ENCODE measurements around the gene DIO3.

Gene DIO3

GRCh38 chr14:101582294-101582693 lies 21.0 kb downstream of the DIO3 start:
- DNase-seq (ENCODE audit: low read depth in 2 of 2) = no peak

GRCh38 chr14:101583006-101583714 lies 21.9 kb downstream of the DIO3 start:
- no peak for DNase-seq (ENCODE audit: low read depth in 2 of 2)

GRCh38 chr14:101583715-101584054 lies 22.4 kb downstream of the DIO3 start:
- DNase-seq (ENCODE audit: low read depth in 2 of 2) = no peak

GRCh38 chr14:101584055-101584859 lies 23.0 kb downstream of the DIO3 start:
- no peak for DNase-seq (ENCODE audit: low read depth in 2 of 2)

GRCh38 chr14:101585211-101585610 lies 23.9 kb downstream of the DIO3 start:
- no peak for DNase-seq (ENCODE audit: low read depth in 2 of 2)

- no peak for DNase-seq (ENCODE audit: low read depth in 2 of 2)
Observed at GRCh38 chr14:101586531-101587430, 25.5 kb downstream of the DIO3 start.

GRCh38 chr14:101587441-101587911 lies 26.2 kb downstream of the DIO3 start:
- no peak for DNase-seq (ENCODE audit: low read depth in 2 of 2)

GRCh38 chr14:101588286-101588975 lies 27.1 kb downstream of the DIO3 start:
- no peak for DNase-seq (ENCODE audit: low read depth in 2 of 2)

GRCh38 chr14:101588990-101589389 lies 27.7 kb downstream of the DIO3 start:
- no peak for DNase-seq (ENCODE audit: low read depth in 2 of 2)

- no peak for DNase-seq (ENCODE audit: low read depth in 2 of 2)
Observed at GRCh38 chr14:101589486-101590015, 28.3 kb downstream of the DIO3 start.

- no peak for DNase-seq (ENCODE audit: low read depth in 2 of 2)
Observed at GRCh38 chr14:101590062-101590461, 28.8 kb downstream of the DIO3 start.

- DNase-seq (ENCODE audit: low read depth in 2 of 2) = no peak
Observed at GRCh38 chr14:101590616-101591015, 29.3 kb downstream of the DIO3 start.

- DNase-seq (ENCODE audit: low read depth in 2 of 2) = no peak
Observed at GRCh38 chr14:101591121-101591520, 29.8 kb downstream of the DIO3 start.

GRCh38 chr14:101591582-101591981 lies 30.3 kb downstream of the DIO3 start:
- DNase-seq (ENCODE audit: low read depth in 2 of 2) = no peak

GRCh38 chr14:101593411-101594238 lies 32.3 kb downstream of the DIO3 start:
- DNase-seq (ENCODE audit: low read depth in 2 of 2) = no peak

GRCh38 chr14:101594511-101595148 lies 33.3 kb downstream of the DIO3 start:
- no peak for DNase-seq (ENCODE audit: low read depth in 2 of 2)

GRCh38 chr14:101595349-101595748 lies 34.1 kb downstream of the DIO3 start:
- no peak for DNase-seq (ENCODE audit: low read depth in 2 of 2)

- no peak for DNase-seq (ENCODE audit: low read depth in 2 of 2)
Observed at GRCh38 chr14:101595887-101596721, 34.8 kb downstream of the DIO3 start.

- DNase-seq (ENCODE audit: low read depth in 2 of 2) = no peak
Observed at GRCh38 chr14:101596742-101597141, 35.4 kb downstream of the DIO3 start.

Data from stimulated activated CD4-positive, alpha-beta T cell treated with anti-CD3 and anti-CD28 coated beads, Interleukin-1b, Interleukin-23, amount 100 ng/mL, for 4 hours (primary cell).